ENCODE data around the gene GNG4.

DNA sequence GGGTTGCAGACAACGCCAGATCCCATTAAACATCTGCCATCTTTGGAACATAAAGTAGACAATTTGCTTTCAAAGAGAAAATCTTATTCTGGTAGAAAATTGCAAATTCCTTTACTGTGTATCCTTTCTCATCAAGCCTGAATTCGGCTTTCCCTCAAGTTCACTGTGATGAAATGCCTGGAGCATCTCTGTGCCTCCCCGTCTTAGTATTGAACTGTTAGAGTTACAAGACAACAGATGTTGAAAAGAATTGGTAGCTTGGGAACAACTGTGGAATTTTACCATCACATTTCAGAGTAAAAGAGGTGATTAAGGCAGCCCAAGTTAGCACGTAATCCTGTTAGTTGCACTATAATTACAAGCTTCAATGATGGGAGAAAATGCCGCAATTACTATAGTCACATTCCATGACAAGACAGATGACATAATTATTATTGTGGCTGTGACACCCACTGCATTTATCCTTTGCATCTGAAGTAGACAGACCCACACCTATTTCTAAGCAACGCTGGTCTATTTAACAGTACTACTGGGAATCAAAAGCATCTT is 90.9 kb downstream of the GNG4 start:
- TF ChIP-seq CTCF (conservative IDR thresholded peaks at IDR 0.05; ENCODE audit: low read length) (no peak), EZH2phosphoT487 (IDR thresholded peaks at IDR 0.05; ENCODE audit: borderline replicate concordance, low read depth, low read length) (no peak)

Measured in OCI-LY7 (cell line).